HFFc6 (cell line): ENCODE results near the gene EGR1. TPM values are rescaled to one million over a fixed set of nuclear protein-coding genes. Genes with fewer than 3 reads are reported as not detected.

Source experiments
- DNase-seq: peaks from one replicate; pipeline ENCODE4 v3.0.0-alpha.2; 2018
- H3K27ac Mint-ChIP-seq: 2 replicates; pipeline ENCODE4 v1.8.0; 2020; ENCODE audit warnings: mild to moderate bottlenecking, mixed read lengths
- H3K27me3 Mint-ChIP-seq: 2 replicates; pipeline ENCODE4 v1.8.0; 2021; ENCODE audit warnings: mild to moderate bottlenecking, moderate library complexity, mixed read lengths; ENCODE audit not compliant: insufficient read depth
- H3K36me3 Mint-ChIP-seq: 2 replicates; pipeline ENCODE4 v1.8.0; 2021; ENCODE audit warnings: low read depth, mixed read lengths
- H3K4me1 Mint-ChIP-seq: 2 replicates; pipeline ENCODE4 v1.8.0; 2020; ENCODE audit warnings: low read depth, mixed read lengths
- H3K4me3 Mint-ChIP-seq: 2 replicates; pipeline ENCODE4 v1.8.0; 2020; ENCODE audit warnings: mild to moderate bottlenecking, moderate library complexity, mixed read lengths
- H3K9me3 Mint-ChIP-seq: 2 replicates; pipeline ENCODE4 v1.8.0; 2020; ENCODE audit warnings: mild to moderate bottlenecking, mixed read lengths
- CTCF ChIP-seq: fragments of 200-600 bp; sonication (generic); IDR thresholded peaks from 2 replicates; pipeline ENCODE4 v1.5.0; 2021; ENCODE audit warnings: antibody characterized with exemption, mild to moderate bottlenecking
- long read RNA-seq: library from polyadenylated mRNA; unstranded; transcript quantifications from one replicate; pipeline ENCODE4 v2.0.0, GENCODE V29; 2019
- total RNA-seq, 6 experiments: library from RNA; stranded (reverse); fragmentation: NEBNext Ultra II Directional; extraction: Animal tissue kit (Norgen Biotek cat#: 25700); gene quantifications; 2 replicates in 1 of 6; 3 replicates in 5 of 6; pipeline ENCODE4 v1.2.3, GENCODE V29; 2021

Gene EGR1
- 100 to 1,000 TPM in 5 of 6 experiments, 10 to 100 TPM in 1; 58.3 to 156 (median 135) TPM for total RNA-seq
- long read RNA-seq, transcript EGR1-201 (2 exons, 3,138 nt) = major isoform, 6 of 139 reads
- long read RNA-seq, partial matches to known transcripts = 0 of 139 reads
- long read RNA-seq, other reads (novel, unspliced or antisense) = 133 of 139 reads

- Mint-ChIP-seq H3K4me1 (peaks cover 47% of the 10 kb centered on the region), H3K36me3 (peaks cover 26% of the 10 kb centered on the region), H3K4me3 (peak within 1 kb of the TSS; percentile 89), H3K27me3 (peaks cover 53% of the 10 kb centered on the region), H3K27ac (peak within 1 kb of the TSS; percentile 97), H3K9me3 (peaks cover 47% of the 10 kb centered on the region)
- peak; percentile 96 for DNase-seq
- 0 out of 2 replicates have a peak, but pooled peaks have one; percentile 19 for TF ChIP-seq CTCF
These were observed at the start of gene EGR1 for GRCh38 chr5:138465261-138466124. EGR1 (plus strand) TSS chr5:138465479; CDS start chr5:138465762, 283 bp downstream.

DNA sequence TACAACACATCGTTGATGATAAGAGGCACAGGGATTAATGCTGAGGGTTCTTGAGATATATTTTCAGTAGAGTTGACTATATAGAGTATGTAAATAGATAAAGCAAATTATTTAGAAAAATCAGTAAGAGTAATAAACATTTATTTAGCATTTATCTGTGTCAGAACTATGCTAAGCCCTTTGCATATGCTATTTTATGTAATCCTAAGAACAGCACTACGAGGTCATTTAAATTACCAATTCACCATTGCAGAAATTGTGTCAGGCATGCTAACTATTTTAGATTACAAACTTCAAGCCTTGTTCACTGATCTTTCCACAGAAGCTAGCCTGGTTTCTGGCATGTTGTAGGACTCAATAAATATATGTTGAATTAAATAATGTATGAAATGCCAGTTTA lies 46.8 kb upstream of the EGR1 start:
- Mint-ChIP-seq H3K27ac (no peak overlapping the region), H3K4me3 (no peak overlapping the region), H3K9me3 (no peaks in the 10 kb centered on the region), H3K27me3 (no peaks in the 10 kb centered on the region; the same call in 1 of the 2 replicates), H3K4me1 (no peaks in the 10 kb centered on the region), H3K36me3 (peaks cover 10% of the 10 kb centered on the region)
- TF ChIP-seq CTCF = no peak
- no peak for DNase-seq

DNA sequence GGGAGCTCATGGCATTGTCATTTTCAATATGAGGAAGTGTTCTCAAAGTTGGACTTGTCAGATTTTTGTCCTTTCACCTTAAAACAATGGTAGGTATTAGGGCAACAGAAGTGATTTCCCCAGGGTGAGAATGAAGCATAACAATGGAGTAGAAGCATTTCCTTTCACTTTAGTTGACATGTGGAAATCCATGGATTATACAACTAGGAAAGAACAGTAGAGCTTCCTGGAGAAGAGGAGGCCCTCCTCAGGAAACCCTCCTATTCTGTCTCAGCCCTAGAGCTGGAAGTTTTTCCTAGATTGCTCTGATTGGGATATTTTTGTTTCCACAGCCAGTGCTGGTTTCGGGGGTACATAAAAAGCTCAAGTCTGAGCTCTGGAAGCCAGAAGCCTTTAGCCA lies 40.2 kb upstream of the EGR1 start:
- DNase-seq = no peak
- TF ChIP-seq CTCF = no peak
- no peaks in the 10 kb centered on the region for H3K9me3 Mint-ChIP-seq
- no peaks in the 10 kb centered on the region for H3K4me1 Mint-ChIP-seq
- no peaks in the 10 kb centered on the region; the same call in 1 of the 2 replicates for H3K27me3 Mint-ChIP-seq
- no peak overlapping the region for H3K4me3 Mint-ChIP-seq
- no peak overlapping the region; the same call in 1 of the 2 replicates for H3K27ac Mint-ChIP-seq
- peaks cover 33% of the 10 kb centered on the region for H3K36me3 Mint-ChIP-seq

DNA sequence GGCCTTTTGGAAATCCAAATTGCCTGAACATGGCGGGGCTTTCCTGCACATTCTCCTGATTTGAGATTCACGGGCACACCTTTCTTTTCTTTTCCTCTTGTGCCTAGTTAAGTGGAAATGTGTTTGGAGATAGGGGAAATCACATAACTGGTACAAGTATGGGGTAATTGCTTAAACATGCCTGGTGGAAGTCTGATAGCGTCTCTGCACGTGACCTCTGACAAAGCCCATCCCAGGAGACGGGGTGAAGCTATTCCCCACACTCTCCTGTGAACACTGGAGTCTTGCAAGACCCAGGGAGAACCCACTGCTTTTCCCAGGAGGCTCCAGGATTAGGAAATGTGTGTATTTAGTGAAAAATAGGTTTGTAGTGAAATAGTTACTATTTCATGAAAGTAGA lies 29.3 kb upstream of the EGR1 start:
- Mint-ChIP-seq H3K36me3 (peaks cover 11% of the 10 kb centered on the region), H3K27ac (no peak overlapping the region), H3K4me3 (no peak overlapping the region), H3K4me1 (peaks cover 20% of the 10 kb centered on the region), H3K27me3 (peaks cover 4% of the 10 kb centered on the region), H3K9me3 (no peaks in the 10 kb centered on the region)
- no peak for DNase-seq
- TF ChIP-seq CTCF = no peak

DNA sequence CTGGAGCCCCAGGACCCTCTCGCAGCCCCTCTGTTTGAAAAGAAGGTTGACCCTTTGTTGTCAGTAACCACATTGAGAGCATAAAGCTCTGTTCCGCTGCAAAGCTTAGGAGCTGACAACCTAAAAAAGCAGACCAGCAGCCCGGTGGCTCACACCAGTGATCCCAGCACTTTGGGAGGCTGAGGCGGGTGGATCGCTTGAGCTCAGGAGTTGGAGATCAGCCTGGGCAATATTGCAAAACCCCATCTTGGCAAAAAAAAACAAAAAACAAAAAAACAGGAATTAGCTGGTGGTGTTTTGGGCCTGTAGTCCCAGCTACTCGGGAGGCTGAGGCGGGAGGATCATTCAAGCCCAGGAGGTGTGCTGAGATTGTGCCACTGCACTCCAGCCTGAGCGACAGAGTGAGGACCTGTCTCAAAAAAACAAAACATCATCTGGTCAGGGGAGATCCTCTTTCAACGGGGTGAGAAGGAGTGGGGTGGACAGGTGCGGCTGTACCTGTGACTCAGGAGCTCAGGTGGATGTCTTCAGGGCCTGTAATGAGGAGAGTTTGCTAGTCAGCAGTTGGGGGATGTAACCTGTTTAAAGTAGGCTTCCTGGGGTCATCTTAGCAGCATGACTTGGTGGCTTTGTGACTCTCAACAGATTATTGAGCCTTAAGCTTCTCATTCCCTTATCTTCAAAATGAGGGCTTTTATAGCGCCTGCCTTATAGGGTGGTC lies 27.1 kb upstream of the EGR1 start:
- DNase-seq = no peak
- Mint-ChIP-seq H3K27me3 (peaks cover 4% of the 10 kb centered on the region), H3K9me3 (no peaks in the 10 kb centered on the region), H3K27ac (peak overlapping the region; percentile 66), H3K4me3 (peak overlapping the region; percentile 90), H3K36me3 (peaks cover 12% of the 10 kb centered on the region), H3K4me1 (peaks cover 20% of the 10 kb centered on the region)
- TF ChIP-seq CTCF = no peak
